Liver (tissue), 9 donors: ENCODE results near the gene FLAD1. TPM values are rescaled to one million over a fixed set of nuclear protein-coding genes. Genes with fewer than 3 reads are reported as not detected.

Experiments
- DNase-seq: peaks from one replicate; pipeline ENCODE4 v3.0.0-alpha.2; 2017; ENCODE audit warnings: low spot score
- H3K27ac ChIP-seq, 2 donors: one replicate each; pipeline ENCODE4 v1.7.0; 2013; ENCODE audit warnings: inconsistent platforms in 2 of 2, low read length in 2 of 2, control low read depth in 1 of 2, low read depth in 1 of 2, mild to moderate bottlenecking in 1 of 2
- H3K27me3 ChIP-seq, 4 donors: one replicate each; pipeline versions ENCODE4 v1.6.1 to v1.7.0; 2013; ENCODE audit warnings: low read length in 3 of 4, inconsistent platforms in 1 of 4, mild to moderate bottlenecking in 1 of 4, moderate library complexity in 1 of 4; ENCODE audit not compliant: control insufficient read depth in 4 of 4, insufficient read depth in 4 of 4
- H3K36me3 ChIP-seq, 4 donors: one replicate each; pipeline versions ENCODE4 v1.6.1 to v1.7.0; 2013; ENCODE audit warnings: low read length in 3 of 4, mild to moderate bottlenecking in 3 of 4, low read depth in 1 of 4, moderate library complexity in 1 of 4; ENCODE audit not compliant: control insufficient read depth in 4 of 4, insufficient read depth in 3 of 4
- H3K4me1 ChIP-seq, 4 donors: one replicate each; pipeline versions ENCODE4 v1.6.1 to v1.7.0; 2013; ENCODE audit warnings: low read length in 3 of 4, mild to moderate bottlenecking in 3 of 4, moderate library complexity in 1 of 4; ENCODE audit not compliant: control insufficient read depth in 4 of 4, insufficient read depth in 4 of 4
- H3K4me3 ChIP-seq, 3 donors: one replicate each; pipeline versions ENCODE4 v1.6.1 to v1.7.0; 2013; ENCODE audit warnings: low read length in 3 of 3, control low read depth in 1 of 3, low read depth in 1 of 3, mild to moderate bottlenecking in 1 of 3
- H3K9ac ChIP-seq, 2 donors: one replicate each; pipeline ENCODE4 v1.7.0; 2013; ENCODE audit warnings: low read length in 2 of 2, mild to moderate bottlenecking in 2 of 2, moderate library complexity in 2 of 2, control low read depth in 1 of 2, low read depth in 1 of 2
- H3K9me3 ChIP-seq, 4 donors: one replicate each; pipeline versions ENCODE4 v1.6.1 to v1.7.0; 2013; ENCODE audit warnings: low read length in 3 of 4; ENCODE audit not compliant: control insufficient read depth in 4 of 4
- EGR1 ChIP-seq, 2 donors: IDR thresholded peaks; 2 replicates each; pipeline ENCODE4 v1.6.1; 2016 to 2018; ENCODE audit warnings: antibody characterized with exemption in 2 of 2, low read depth in 2 of 2
- FOXA1 ChIP-seq: IDR thresholded peaks from 2 replicates; pipeline ENCODE4 v1.6.1; 2016; ENCODE audit warnings: antibody characterized with exemption
- FOXA2 ChIP-seq: IDR thresholded peaks from 2 replicates; pipeline ENCODE4 v1.6.1; 2016; ENCODE audit warnings: antibody characterized with exemption
- GABPA ChIP-seq, 2 donors: IDR thresholded peaks in 1 of 2; conservative IDR thresholded peaks in 1 of 2; 2 replicates each; pipeline ENCODE4 v1.6.1; 2016; ENCODE audit warnings: antibody characterized with exemption in 2 of 2, mild to moderate bottlenecking in 1 of 2, moderate library complexity in 1 of 2
- HNF4A ChIP-seq, 2 donors: conservative IDR thresholded peaks; 2 replicates each; pipeline ENCODE4 v1.6.1; 2016; ENCODE audit warnings: antibody characterized with exemption in 2 of 2, mild to moderate bottlenecking in 2 of 2
- HNF4G ChIP-seq: IDR thresholded peaks from 2 replicates; pipeline ENCODE4 v1.6.1; 2016; ENCODE audit warnings: antibody characterized with exemption
- JUND ChIP-seq, 2 donors: IDR thresholded peaks; 2 replicates each; pipeline ENCODE4 v1.6.1; 2016; ENCODE audit warnings: antibody characterized with exemption in 2 of 2
- NR2F2 ChIP-seq: IDR thresholded peaks from 2 replicates; pipeline ENCODE4 v1.6.1; 2016; ENCODE audit warnings: antibody characterized with exemption
- RAD21 ChIP-seq, 2 donors: IDR thresholded peaks; 2 replicates each; pipeline ENCODE4 v1.6.1; 2016; ENCODE audit warnings: antibody characterized with exemption in 2 of 2, mild to moderate bottlenecking in 2 of 2
- RXRA ChIP-seq, 2 donors: IDR thresholded peaks; 2 replicates each; pipeline ENCODE4 v1.6.1; 2017 to 2018; ENCODE audit warnings: antibody characterized with exemption in 2 of 2, mild to moderate bottlenecking in 1 of 2
- SP1 ChIP-seq: IDR thresholded peaks from 2 replicates; pipeline ENCODE4 v1.6.1; 2018; ENCODE audit warnings: antibody characterized with exemption, mild to moderate bottlenecking
- TAF1 ChIP-seq: conservative IDR thresholded peaks from 2 replicates; pipeline ENCODE4 v1.6.1; 2016; ENCODE audit warnings: antibody characterized with exemption, mild to moderate bottlenecking
- YY1 ChIP-seq: IDR thresholded peaks from 2 replicates; pipeline ENCODE4 v1.6.1; 2016; ENCODE audit warnings: antibody characterized with exemption, mild to moderate bottlenecking
- WGBS: extraction: QIAGEN DNeasy Blood & Tissue Kit; methylation state at CpG from one replicate; pipeline ENCODE4 v1.1.7; 2013; 5-methylcytosine and 5-hydroxymethylcytosine counted together
- polyA plus RNA-seq, 2 donors: library from polyadenylated mRNA; stranded (reverse) in 1 of 2; unstranded in 1 of 2; fragments of 200-250 nt in 1 of 2; fragments of >200 nt in 1 of 2; fragmentation: Nextera tagmentation in 1 of 2; extraction: Ambion mirVana in 1 of 2; gene quantifications; one replicate each; pipeline versions ENCODE4 v1.2.1 to v1.2.3, GENCODE V29; 2013 to 2015
- total RNA-seq, 2 donors: library from RNA; depleted of rRNA; stranded (reverse); fragments of >200 nt; gene quantifications; one replicate each; pipeline ENCODE4 v1.2.3, GENCODE V29; 2014
- TF ChIP-seq, protein P1 (sequence below): IDR thresholded peaks from 2 replicates; pipeline ENCODE4 v1.6.1; 2016; ENCODE audit warnings: antibody characterized with exemption
- TF ChIP-seq, protein P2 (sequence below): IDR thresholded peaks from 2 replicates; pipeline ENCODE4 v1.6.1; 2016; ENCODE audit warnings: antibody characterized with exemption
- TF ChIP-seq, protein P3 (sequence below): fragments of 150-350 bp; IDR thresholded peaks from 2 replicates; pipeline ENCODE4 v1.5.1; 2017; ENCODE audit warnings: improper control_type of control experiment, low read depth, low read length; ENCODE audit not compliant: missing input control
- TF ChIP-seq, protein P4 (sequence below): IDR thresholded peaks from 2 replicates; pipeline ENCODE4 v1.6.1; 2016; ENCODE audit warnings: antibody characterized with exemption
- TF ChIP-seq, protein P5 (sequence below): IDR thresholded peaks from 2 replicates; pipeline ENCODE4 v1.6.1; 2016; ENCODE audit warnings: antibody characterized with exemption, mild to moderate bottlenecking
- donor health status: healthy.
- donor health status: healthy.
- donor health status: healthy.
- donor health status: healthy.
- donor health status: healthy.

FLAD1 gene
- total and polyA plus RNA-seq, 4 donors, result 10.4 to 31.6 (median 22.5) TPM

DNA sequence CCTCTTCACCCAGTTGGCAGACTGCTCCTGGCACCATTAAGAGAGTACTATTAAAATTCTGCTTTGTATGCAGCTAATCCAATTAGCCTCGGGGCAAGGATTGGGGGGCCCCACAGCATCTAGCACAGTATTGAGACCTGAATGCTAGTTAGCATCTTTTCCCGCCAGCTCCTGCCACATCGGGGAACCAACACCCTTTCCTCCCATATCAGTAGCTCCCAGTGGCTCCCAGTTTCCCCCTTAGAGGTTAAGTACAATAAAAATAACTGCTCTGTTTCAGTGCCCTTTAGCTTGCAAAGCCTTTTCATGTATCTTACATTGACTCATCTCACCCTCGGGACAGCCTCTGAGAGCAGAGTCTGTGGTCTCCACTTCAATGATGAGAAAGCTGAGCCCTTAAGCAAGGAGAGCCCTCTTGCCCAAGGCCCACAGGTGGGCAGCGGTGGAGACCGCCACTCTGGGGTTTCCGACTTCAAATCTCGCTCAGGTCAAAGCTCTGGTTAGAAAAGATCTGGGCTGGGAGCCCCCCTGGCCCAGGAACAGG, 42.4 kb upstream of the FLAD1 start:
- H3K9me3 ChIP-seq, result no peaks in the 10 kb centered on the region
- peaks cover 6 to 55% (median 35%) of the 10 kb centered on the region in 4 donors for H3K4me1 ChIP-seq
- no peak for TF ChIP-seq YY1
- no peak for TF ChIP-seq TAF1
- no peak for TF ChIP-seq FOXA1
- no peak for TF ChIP-seq SP1
- TF ChIP-seq EGR1 (IDR thresholded peaks at IDR 0.05; ENCODE audit: low read depth in 2 of 2), result no peak
- TF ChIP-seq, protein P1, sequence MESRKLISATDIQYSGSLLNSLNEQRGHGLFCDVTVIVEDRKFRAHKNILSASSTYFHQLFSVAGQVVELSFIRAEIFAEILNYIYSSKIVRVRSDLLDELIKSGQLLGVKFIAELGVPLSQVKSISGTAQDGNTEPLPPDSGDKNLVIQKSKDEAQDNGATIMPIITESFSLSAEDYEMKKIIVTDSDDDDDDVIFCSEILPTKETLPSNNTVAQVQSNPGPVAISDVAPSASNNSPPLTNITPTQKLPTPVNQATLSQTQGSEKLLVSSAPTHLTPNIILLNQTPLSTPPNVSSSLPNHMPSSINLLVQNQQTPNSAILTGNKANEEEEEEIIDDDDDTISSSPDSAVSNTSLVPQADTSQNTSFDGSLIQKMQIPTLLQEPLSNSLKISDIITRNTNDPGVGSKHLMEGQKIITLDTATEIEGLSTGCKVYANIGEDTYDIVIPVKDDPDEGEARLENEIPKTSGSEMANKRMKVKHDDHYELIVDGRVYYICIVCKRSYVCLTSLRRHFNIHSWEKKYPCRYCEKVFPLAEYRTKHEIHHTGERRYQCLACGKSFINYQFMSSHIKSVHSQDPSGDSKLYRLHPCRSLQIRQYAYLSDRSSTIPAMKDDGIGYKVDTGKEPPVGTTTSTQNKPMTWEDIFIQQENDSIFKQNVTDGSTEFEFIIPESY, result no peak
- TF ChIP-seq JUND (IDR thresholded peaks at IDR 0.05), result no peak
- no peak for TF ChIP-seq FOXA2
- no peak for TF ChIP-seq HNF4A (conservative IDR thresholded peaks at IDR 0.05)
- no peak for TF ChIP-seq RXRA (IDR thresholded peaks at IDR 0.05)
- TF ChIP-seq RAD21 (IDR thresholded peaks at IDR 0.05), result no peak
- TF ChIP-seq NR2F2, result no peak
- H3K27ac ChIP-seq, result no peak overlapping the region
- whole genome bisulfite sequencing, result 91% methylated on average over 8 of the region's 8 CpGs
- H3K4me3 ChIP-seq, result no peak overlapping the region
- no peaks in the 10 kb centered on the region for H3K36me3 ChIP-seq
- H3K9ac ChIP-seq, result no peak overlapping the region
- no peaks in the 10 kb centered on the region for H3K27me3 ChIP-seq
- DNase-seq, result no peak

DNA sequence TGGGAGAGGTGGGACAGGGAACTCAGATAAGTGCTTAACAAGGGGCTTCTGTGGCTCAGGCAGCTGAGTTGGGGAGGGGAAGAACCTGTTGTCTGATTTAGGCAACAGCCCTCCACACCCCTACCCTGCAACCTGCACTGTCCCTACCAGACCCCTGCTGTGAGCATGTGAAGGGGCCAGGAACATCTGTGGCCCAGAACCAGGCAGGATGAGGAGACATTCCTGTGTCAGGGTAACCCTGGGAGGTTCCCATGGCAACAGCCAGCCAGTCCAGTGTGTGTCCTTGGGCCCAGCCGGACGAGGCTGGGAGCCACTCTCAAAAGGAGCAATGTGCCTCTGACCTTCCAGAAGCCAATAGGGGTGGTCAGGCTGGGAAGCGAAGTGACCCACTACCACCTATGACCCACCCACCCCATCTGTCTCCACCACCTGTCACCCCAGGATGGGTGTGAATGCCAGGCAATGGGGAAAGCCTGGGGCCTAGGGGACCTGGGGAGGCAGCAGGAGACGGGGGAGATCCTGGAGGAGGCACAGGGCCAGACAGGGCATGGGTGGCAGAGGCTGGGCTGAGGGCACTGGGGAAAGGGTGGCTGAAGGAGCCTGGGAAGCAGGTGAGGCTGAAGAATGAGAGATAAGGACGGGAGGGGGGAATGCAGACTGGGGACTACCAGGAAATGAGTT, 41.7 kb upstream of the FLAD1 start:
- DNase-seq, result no peak
- Histone ChIP-seq H3K27ac (no peak overlapping the region), H3K36me3 (no peaks in the 10 kb centered on the region), H3K9me3 (no peaks in the 10 kb centered on the region), H3K27me3 (no peaks in the 10 kb centered on the region), H3K4me1 (peaks cover 6 to 55% (median 31%) of the 10 kb centered on the region in 4 donors), H3K9ac (no peak overlapping the region), H3K4me3 (no peak overlapping the region)
- TF ChIP-seq HNF4G, result no peak
- TF ChIP-seq, protein P2, sequence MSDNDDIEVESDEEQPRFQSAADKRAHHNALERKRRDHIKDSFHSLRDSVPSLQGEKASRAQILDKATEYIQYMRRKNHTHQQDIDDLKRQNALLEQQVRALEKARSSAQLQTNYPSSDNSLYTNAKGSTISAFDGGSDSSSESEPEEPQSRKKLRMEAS, result no peak
- no peak for TF ChIP-seq SP1
- no peak for TF ChIP-seq TAF1
- no peak for TF ChIP-seq RXRA (IDR thresholded peaks at IDR 0.05)
- TF ChIP-seq RAD21 (IDR thresholded peaks at IDR 0.05), result no peak
- no peak for TF ChIP-seq FOXA2
- TF ChIP-seq, protein P3, sequence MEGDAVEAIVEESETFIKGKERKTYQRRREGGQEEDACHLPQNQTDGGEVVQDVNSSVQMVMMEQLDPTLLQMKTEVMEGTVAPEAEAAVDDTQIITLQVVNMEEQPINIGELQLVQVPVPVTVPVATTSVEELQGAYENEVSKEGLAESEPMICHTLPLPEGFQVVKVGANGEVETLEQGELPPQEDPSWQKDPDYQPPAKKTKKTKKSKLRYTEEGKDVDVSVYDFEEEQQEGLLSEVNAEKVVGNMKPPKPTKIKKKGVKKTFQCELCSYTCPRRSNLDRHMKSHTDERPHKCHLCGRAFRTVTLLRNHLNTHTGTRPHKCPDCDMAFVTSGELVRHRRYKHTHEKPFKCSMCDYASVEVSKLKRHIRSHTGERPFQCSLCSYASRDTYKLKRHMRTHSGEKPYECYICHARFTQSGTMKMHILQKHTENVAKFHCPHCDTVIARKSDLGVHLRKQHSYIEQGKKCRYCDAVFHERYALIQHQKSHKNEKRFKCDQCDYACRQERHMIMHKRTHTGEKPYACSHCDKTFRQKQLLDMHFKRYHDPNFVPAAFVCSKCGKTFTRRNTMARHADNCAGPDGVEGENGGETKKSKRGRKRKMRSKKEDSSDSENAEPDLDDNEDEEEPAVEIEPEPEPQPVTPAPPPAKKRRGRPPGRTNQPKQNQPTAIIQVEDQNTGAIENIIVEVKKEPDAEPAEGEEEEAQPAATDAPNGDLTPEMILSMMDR, result no peak
- TF ChIP-seq NR2F2, result no peak
- no peak for TF ChIP-seq GABPA (IDR thresholded peaks at IDR 0.05 in 1 of 2, conservative IDR thresholded peaks at IDR 0.05 in 1 of 2)
- TF ChIP-seq, protein P1, result no peak
- no peak for TF ChIP-seq FOXA1
- TF ChIP-seq, protein P4, sequence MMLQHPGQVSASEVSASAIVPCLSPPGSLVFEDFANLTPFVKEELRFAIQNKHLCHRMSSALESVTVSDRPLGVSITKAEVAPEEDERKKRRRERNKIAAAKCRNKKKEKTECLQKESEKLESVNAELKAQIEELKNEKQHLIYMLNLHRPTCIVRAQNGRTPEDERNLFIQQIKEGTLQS, result no peak
- no peak for TF ChIP-seq HNF4A (conservative IDR thresholded peaks at IDR 0.05)
- TF ChIP-seq, protein P5, sequence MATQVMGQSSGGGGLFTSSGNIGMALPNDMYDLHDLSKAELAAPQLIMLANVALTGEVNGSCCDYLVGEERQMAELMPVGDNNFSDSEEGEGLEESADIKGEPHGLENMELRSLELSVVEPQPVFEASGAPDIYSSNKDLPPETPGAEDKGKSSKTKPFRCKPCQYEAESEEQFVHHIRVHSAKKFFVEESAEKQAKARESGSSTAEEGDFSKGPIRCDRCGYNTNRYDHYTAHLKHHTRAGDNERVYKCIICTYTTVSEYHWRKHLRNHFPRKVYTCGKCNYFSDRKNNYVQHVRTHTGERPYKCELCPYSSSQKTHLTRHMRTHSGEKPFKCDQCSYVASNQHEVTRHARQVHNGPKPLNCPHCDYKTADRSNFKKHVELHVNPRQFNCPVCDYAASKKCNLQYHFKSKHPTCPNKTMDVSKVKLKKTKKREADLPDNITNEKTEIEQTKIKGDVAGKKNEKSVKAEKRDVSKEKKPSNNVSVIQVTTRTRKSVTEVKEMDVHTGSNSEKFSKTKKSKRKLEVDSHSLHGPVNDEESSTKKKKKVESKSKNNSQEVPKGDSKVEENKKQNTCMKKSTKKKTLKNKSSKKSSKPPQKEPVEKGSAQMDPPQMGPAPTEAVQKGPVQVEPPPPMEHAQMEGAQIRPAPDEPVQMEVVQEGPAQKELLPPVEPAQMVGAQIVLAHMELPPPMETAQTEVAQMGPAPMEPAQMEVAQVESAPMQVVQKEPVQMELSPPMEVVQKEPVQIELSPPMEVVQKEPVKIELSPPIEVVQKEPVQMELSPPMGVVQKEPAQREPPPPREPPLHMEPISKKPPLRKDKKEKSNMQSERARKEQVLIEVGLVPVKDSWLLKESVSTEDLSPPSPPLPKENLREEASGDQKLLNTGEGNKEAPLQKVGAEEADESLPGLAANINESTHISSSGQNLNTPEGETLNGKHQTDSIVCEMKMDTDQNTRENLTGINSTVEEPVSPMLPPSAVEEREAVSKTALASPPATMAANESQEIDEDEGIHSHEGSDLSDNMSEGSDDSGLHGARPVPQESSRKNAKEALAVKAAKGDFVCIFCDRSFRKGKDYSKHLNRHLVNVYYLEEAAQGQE, result no peak
- TF ChIP-seq EGR1 (IDR thresholded peaks at IDR 0.05; ENCODE audit: low read depth in 2 of 2), result no peak
- no peak for TF ChIP-seq JUND (IDR thresholded peaks at IDR 0.05)
- TF ChIP-seq YY1, result no peak
- 65% methylated on average over 5 of the region's 5 CpGs for WGBS
